IMR-90 (cell line): ENCODE results near the gene AMOTL1. TPM values are rescaled to one million over a fixed set of nuclear protein-coding genes. Genes with fewer than 3 reads are reported as not detected.

Experiments used
- ATAC-seq: fragments of 200-7000 bp; cut with Tn5 transposase; 2 replicates; pipeline ENCODE4 v1.9.1; 2020; ENCODE audit warnings: low read depth, mild to moderate bottlenecking, moderate library complexity
- BruUV-seq: library from RNA; stranded (reverse); fragments of 400-500 nt; replicated peaks from 2 replicates; lab custom pipeline; 2021; lab: Mats Ljungman, UMichigan
- CTCF ChIA-PET: fragments of 300-600 bp; formaldehyde crosslinking; extraction: SDS; loops from one replicate; lab custom pipeline; 2021; ENCODE audit warnings: antibody characterized with exemption; lab: Yijun Ruan, JAX
- POLR2A ChIA-PET: fragments of 300-600 bp; sonication (Branson Sonifier 250); formaldehyde crosslinking; loops from one replicate; lab custom pipeline; 2022; ENCODE audit warnings: antibody characterized with exemption; ENCODE audit not compliant: unreplicated experiment; lab: Charles Lee
- DNase-seq: peaks from one replicate; pipeline ENCODE4 v3.0.0; 2013
- H2AFZ ChIP-seq: replicated peaks from 2 replicates; pipeline ENCODE3; 2013; ENCODE audit warnings: low read length, mild to moderate bottlenecking; ENCODE audit not compliant: poor library complexity
- H2AK5ac ChIP-seq: 2 replicates; pipeline ENCODE4 v1.6.1; 2013; ENCODE audit warnings: low read depth, low read length, inconsistent platforms
- H2AK9ac ChIP-seq: replicated peaks from 2 replicates; pipeline ENCODE3; 2013; ENCODE audit warnings: mild to moderate bottlenecking, low read depth, low read length, moderate library complexity; ENCODE audit not compliant: poor library complexity
- H2BK120ac ChIP-seq: 2 replicates; pipeline ENCODE4 v1.6.1; 2013; ENCODE audit warnings: low read depth, low read length, inconsistent platforms
- H2BK15ac ChIP-seq: 3 replicates; pipeline ENCODE4 v1.6.1; 2013; ENCODE audit warnings: low read depth, low read length, inconsistent platforms
- H2BK20ac ChIP-seq: 2 replicates; pipeline ENCODE4 v1.6.1; 2013; ENCODE audit warnings: low read depth, mild to moderate bottlenecking, inconsistent platforms, low read length, moderate library complexity
- H2BK5ac ChIP-seq: 2 replicates; pipeline ENCODE4 v1.6.1; 2013; ENCODE audit warnings: mild to moderate bottlenecking, low read depth, low read length, inconsistent platforms; ENCODE audit not compliant: poor library complexity, severe bottlenecking
- H3K14ac ChIP-seq: replicated peaks from 2 replicates; pipeline ENCODE4 v1.6.1; 2013; ENCODE audit warnings: low read depth, low read length, inconsistent platforms
- H3K18ac ChIP-seq: 2 replicates; pipeline ENCODE4 v1.6.1; 2013; ENCODE audit warnings: low read depth, low read length, control low read depth
- H3K23ac ChIP-seq: 2 replicates; pipeline ENCODE4 v1.6.1; 2013; ENCODE audit warnings: low read depth, low read length, inconsistent platforms
- H3K27ac ChIP-seq: 2 replicates; pipeline ENCODE4 v1.5.1; 2013; ENCODE audit warnings: mild to moderate bottlenecking, control low read depth, low read length; ENCODE audit not compliant: insufficient read depth
- H3K27me3 ChIP-seq: 2 replicates; pipeline ENCODE4 v1.6.1; 2013; ENCODE audit warnings: low read length; ENCODE audit not compliant: control insufficient read depth, insufficient read depth
- H3K36me3 ChIP-seq: 2 replicates; pipeline ENCODE4 v1.6.1; 2013; ENCODE audit warnings: low read length, mixed read lengths; ENCODE audit not compliant: control insufficient read depth, insufficient read depth
- H3K4ac ChIP-seq: 2 replicates; pipeline ENCODE4 v1.6.1; 2013; ENCODE audit warnings: low read depth, low read length, inconsistent platforms
- H3K4me1 ChIP-seq: 2 replicates; pipeline ENCODE4 v1.6.1; 2013; ENCODE audit warnings: low read length, mixed read lengths; ENCODE audit not compliant: control insufficient read depth, insufficient read depth
- H3K4me2 ChIP-seq: 2 replicates; pipeline ENCODE4 v1.6.1; 2013; ENCODE audit warnings: low read depth, mild to moderate bottlenecking, control low read depth, low read length, moderate library complexity
- H3K4me3 ChIP-seq: 2 replicates; pipeline ENCODE4 v1.5.1; 2013; ENCODE audit warnings: low read depth, mild to moderate bottlenecking, control low read depth, low read length, moderate library complexity; ENCODE audit not compliant: insufficient read depth
- H3K56ac ChIP-seq: 2 replicates; pipeline ENCODE4 v1.6.1; 2013; ENCODE audit warnings: low read length, inconsistent platforms; ENCODE audit not compliant: insufficient read depth; ENCODE audit errors: extremely low read depth
- H3K79me1 ChIP-seq, 2 experiments: 2 replicates each; pipeline ENCODE4 v1.6.1; 2013; ENCODE audit warnings: low read length in 2 of 2, inconsistent platforms in 1 of 2, low read depth in 1 of 2
- H3K9ac ChIP-seq: 2 replicates; pipeline ENCODE4 v1.6.1; 2013; ENCODE audit warnings: low read depth, low read length, control low read depth
- H3K9me1 ChIP-seq: 2 replicates; pipeline ENCODE4 v1.6.1; 2013; ENCODE audit warnings: low read length, inconsistent platforms; ENCODE audit not compliant: insufficient read depth
- H3K9me3 ChIP-seq: 2 replicates; pipeline ENCODE4 v1.6.1; 2013; ENCODE audit warnings: low read length; ENCODE audit not compliant: control insufficient read depth, insufficient read depth
- H4K20me1 ChIP-seq: 2 replicates; pipeline ENCODE4 v1.6.1; 2013; ENCODE audit warnings: low read length, inconsistent platforms; ENCODE audit not compliant: insufficient read depth
- H4K5ac ChIP-seq: 2 replicates; pipeline ENCODE4 v1.6.1; 2013; ENCODE audit warnings: mild to moderate bottlenecking, low read depth, low read length, control low read depth
- H4K8ac ChIP-seq, 2 experiments: 2 replicates each; pipeline ENCODE4 v1.6.1; 2013; ENCODE audit warnings: low read depth in 2 of 2, low read length in 2 of 2, control low read depth in 1 of 2, inconsistent platforms in 1 of 2
- H4K91ac ChIP-seq: 2 replicates; pipeline ENCODE4 v1.6.1; 2013; ENCODE audit warnings: low read depth, low read length, inconsistent platforms; ENCODE audit not compliant: insufficient read depth
- BHLHE40 ChIP-seq: fragments of 150-350 bp; IDR thresholded peaks from 2 replicates; pipeline ENCODE4 v1.6.1; 2016; ENCODE audit warnings: mild to moderate bottlenecking, low read depth, low read length
- CHD1 ChIP-seq: IDR thresholded peaks from 2 replicates; pipeline ENCODE4 v1.6.1; 2012; ENCODE audit warnings: low read depth, low read length, improper control_type of control experiment
- FOS ChIP-seq: fragments of 150-350 bp; IDR thresholded peaks from 2 replicates; pipeline ENCODE4 v1.6.1; 2016; ENCODE audit warnings: low read depth, low read length
- MAFK ChIP-seq: IDR thresholded peaks from 2 replicates; pipeline ENCODE4 v1.6.1; 2012; ENCODE audit warnings: low read depth, low read length, improper control_type of control experiment
- POLR2A ChIP-seq: IDR thresholded peaks from 2 replicates; pipeline ENCODE4 v1.6.1; 2012; ENCODE audit warnings: mild to moderate bottlenecking, low read depth, low read length
- RAD21 ChIP-seq: IDR thresholded peaks from 2 replicates; pipeline ENCODE4 v1.6.1; 2012; ENCODE audit warnings: low read length, improper control_type of control experiment
- RFX5 ChIP-seq: IDR thresholded peaks from 2 replicates; pipeline ENCODE4 v1.8.0; 2012; ENCODE audit warnings: low read depth, mild to moderate bottlenecking, low read length, moderate library complexity
- WGBS, 2 experiments: methylation state at CpG; one replicate each; pipeline versions ENCODE4 v1.1.5 to v1.1.7; 2013; ENCODE audit warnings: missing lambda C conversion rate in 2 of 2; ENCODE audit not compliant: insufficient read length in 1 of 2; ENCODE audit errors: extremely low coverage in 2 of 2; 5-methylcytosine and 5-hydroxymethylcytosine counted together
- dilution Hi-C: fragments of 300-500 bp; cut with HindIII; formaldehyde crosslinking; loops from one replicate; pipeline ENCODE4 v1.14.3; 2018; ENCODE audit warnings: low sequenced_read_pairs; ENCODE audit not compliant: unreplicated experiment
- in situ Hi-C: fragments of 300-500 bp; cut with MboI; formaldehyde crosslinking; loops from 3 replicates; pipeline ENCODE4 v1.14.3; 2019; ENCODE audit warnings: low sequenced_read_pairs, inconsistent platforms, mixed read lengths
- intact Hi-C: fragments of 100-400 bp; cut with micrococcal nuclease; formaldehyde crosslinking; loops from 2 replicates; pipeline ENCODE4 v1.10.0; 2022
- polyA plus RNA-seq, 3 experiments: library from polyadenylated mRNA; depleted of rRNA; stranded (reverse); fragments of >200 nt; gene quantifications; 2 replicates each; pipeline ENCODE4 v1.2.3, GENCODE V29; 2012; ENCODE audit warnings: low replicate concordance in 1 of 3
- total RNA-seq: library from RNA; depleted of rRNA; stranded (reverse); fragments of >200 nt; gene quantifications from 2 replicates; pipeline ENCODE4 v1.2.3, GENCODE V29; 2012
- TF ChIP-seq, protein P1 (sequence below): conservative IDR thresholded peaks from 2 replicates; pipeline ENCODE4 v1.5.1; 2012; ENCODE audit warnings: mild to moderate bottlenecking, low read depth, low read length, improper control_type of control experiment

The AMOTL1 gene
- total and polyA plus RNA-seq, 2 of the 4 experiments (the other 2 are of a cell fraction) = 18.6 to 49.5 TPM

- ChIA-PET CTCF (no interaction called here), POLR2A (no interaction called here)
- no peak overlapping the region for H4K5ac ChIP-seq
- H2BK120ac ChIP-seq = peak overlapping the region; percentile 7; the same call in 1 of the 2 replicates
- no peak overlapping the region for H3K4me2 ChIP-seq
- no peak overlapping the region for H4K8ac ChIP-seq
- H3K79me1 ChIP-seq = peaks cover 37 to 90% of the 10 kb centered on the region in 2 experiments
- H3K4me3 ChIP-seq = no peak overlapping the region
- H3K56ac ChIP-seq = no peak overlapping the region
- no peak overlapping the region for H2AFZ ChIP-seq
- WGBS, 2 experiments = no CpG with 5 or more reads among the region's 3 CpGs
- TF ChIP-seq BHLHE40 = no peak
- TF ChIP-seq CHD1 = no peak
- TF ChIP-seq POLR2A = no peak
- TF ChIP-seq RFX5 = no peak
- TF ChIP-seq MAFK = no peak
- TF ChIP-seq, protein P1, sequence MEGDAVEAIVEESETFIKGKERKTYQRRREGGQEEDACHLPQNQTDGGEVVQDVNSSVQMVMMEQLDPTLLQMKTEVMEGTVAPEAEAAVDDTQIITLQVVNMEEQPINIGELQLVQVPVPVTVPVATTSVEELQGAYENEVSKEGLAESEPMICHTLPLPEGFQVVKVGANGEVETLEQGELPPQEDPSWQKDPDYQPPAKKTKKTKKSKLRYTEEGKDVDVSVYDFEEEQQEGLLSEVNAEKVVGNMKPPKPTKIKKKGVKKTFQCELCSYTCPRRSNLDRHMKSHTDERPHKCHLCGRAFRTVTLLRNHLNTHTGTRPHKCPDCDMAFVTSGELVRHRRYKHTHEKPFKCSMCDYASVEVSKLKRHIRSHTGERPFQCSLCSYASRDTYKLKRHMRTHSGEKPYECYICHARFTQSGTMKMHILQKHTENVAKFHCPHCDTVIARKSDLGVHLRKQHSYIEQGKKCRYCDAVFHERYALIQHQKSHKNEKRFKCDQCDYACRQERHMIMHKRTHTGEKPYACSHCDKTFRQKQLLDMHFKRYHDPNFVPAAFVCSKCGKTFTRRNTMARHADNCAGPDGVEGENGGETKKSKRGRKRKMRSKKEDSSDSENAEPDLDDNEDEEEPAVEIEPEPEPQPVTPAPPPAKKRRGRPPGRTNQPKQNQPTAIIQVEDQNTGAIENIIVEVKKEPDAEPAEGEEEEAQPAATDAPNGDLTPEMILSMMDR = no peak
- TF ChIP-seq FOS = no peak
- no peak for TF ChIP-seq RAD21
- peak overlapping the region; percentile 7 for H3K4ac ChIP-seq
- no peaks in the 10 kb centered on the region for H3K27me3 ChIP-seq
- intact Hi-C loops = no loop called here
- ATAC-seq (no peak), DNase-seq (no peak)
- peak overlapping the region; percentile 8; the same call in 1 of the 2 replicates for H3K23ac ChIP-seq
- no peak overlapping the region for H3K27ac ChIP-seq
- no peak overlapping the region for H2BK5ac ChIP-seq
- H3K9me3 ChIP-seq = no peaks in the 10 kb centered on the region
- peak overlapping the region; percentile 2; the same call in 1 of the 2 replicates for H4K91ac ChIP-seq
- H4K20me1 ChIP-seq = peaks cover 54% of the 10 kb centered on the region
- H2AK5ac ChIP-seq = peak overlapping the region; percentile 60; the same call in 1 of the 2 replicates
- BruUV-seq = no TSS peak
- no peak overlapping the region for H2BK20ac ChIP-seq
- H3K18ac ChIP-seq = no peak overlapping the region
- H3K4me1 ChIP-seq = peaks cover 43% of the 10 kb centered on the region
- H2AK9ac ChIP-seq = no peak overlapping the region
- dilution Hi-C loops = no loop called here
- H3K36me3 ChIP-seq = no peaks in the 10 kb centered on the region
- no peak overlapping the region; the same call in 2 of the 3 replicates for H2BK15ac ChIP-seq
- H3K14ac ChIP-seq = no peak overlapping the region
- H3K9me1 ChIP-seq = peaks cover 32% of the 10 kb centered on the region
- no peak overlapping the region for H3K9ac ChIP-seq
- in situ Hi-C loops = no loop called here
These were observed 24.3 kb downstream of the AMOTL1 start for GRCh38 chr11:94792451-94792850.
